GM18868 (cell line): ENCODE results near the gene PRCP.

ENCODE experiments used
- ATAC-seq: cut with Tn5 transposase; IDR thresholded peaks from one replicate; pipeline ENCODE4 v1.9.1; 2021; ENCODE audit warnings: mild to moderate bottlenecking, moderate library complexity; ENCODE audit not compliant: unreplicated experiment

The PRCP gene

DNA sequence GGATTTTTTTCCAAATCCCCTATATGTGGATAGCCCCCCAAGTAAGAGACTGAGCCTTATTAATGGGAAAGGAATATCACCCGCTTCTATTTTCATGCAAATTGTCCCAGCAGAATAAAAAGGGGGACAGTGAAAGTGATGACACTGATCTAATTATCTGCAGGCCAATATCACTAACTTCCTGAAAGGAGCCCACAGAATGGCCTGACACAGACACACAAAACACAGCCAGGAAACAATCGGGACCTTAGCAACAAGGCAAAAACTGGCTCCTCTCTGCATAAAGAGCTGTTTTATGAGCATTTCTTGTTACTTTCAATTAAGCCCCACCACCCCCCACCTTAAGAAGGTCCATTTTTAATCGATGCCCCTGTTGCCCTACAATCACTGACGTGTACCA lies 112.2 kb downstream of the PRCP start:
- no peak for ATAC-seq

GRCh38 chr11:82786836-82787235 lies 113.4 kb downstream of the PRCP start:
- no peak for ATAC-seq

DNA sequence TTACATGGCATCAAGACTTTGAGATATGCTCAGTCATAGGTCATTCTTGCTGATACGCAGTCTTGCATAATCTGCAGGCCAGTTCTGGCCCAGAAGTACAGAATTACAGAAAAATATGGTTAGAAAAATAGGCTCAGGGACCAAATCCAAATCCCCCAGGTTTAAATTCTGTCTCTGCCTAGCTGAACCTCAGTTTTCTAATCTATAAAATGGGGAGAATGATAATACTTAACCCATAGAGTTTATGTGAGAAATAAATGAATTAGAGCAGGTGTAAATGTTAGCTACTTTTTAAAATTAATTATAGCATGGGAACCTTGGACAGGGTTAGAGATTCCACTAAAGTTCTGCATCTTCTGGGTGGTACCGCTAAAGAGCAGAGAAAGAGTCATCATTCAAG lies 114.2 kb downstream of the PRCP start:
- no peak for ATAC-seq

DNA sequence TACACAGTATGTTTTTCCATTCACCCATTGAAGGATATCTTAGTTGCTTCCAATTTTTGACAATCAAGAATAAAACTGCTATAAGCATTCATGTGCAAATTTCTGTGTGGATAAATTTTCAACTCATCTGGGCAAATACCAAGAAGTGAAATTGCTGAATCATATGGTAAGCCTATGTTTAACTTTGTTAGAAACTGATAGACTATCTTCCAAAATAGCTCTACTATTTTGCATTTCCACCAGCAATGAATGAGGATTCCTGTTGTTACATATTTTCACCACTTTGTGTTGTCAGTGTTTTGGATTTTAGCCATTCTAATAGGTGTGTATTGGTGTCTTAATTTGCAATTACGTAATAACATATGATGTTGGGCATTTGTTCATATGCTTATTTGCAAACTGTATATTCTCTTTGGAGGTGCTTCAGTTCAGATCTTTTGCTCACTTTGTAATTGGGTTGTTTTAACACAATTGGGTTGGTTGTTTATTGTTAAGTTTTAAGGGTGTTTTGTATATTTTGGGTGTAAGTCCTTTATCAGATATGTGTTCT lies 117.3 kb downstream of the PRCP start:
- ATAC-seq = no peak

GRCh38 chr11:82778776-82779175 lies 121.5 kb downstream of the PRCP start:
- ATAC-seq = no peak

DNA sequence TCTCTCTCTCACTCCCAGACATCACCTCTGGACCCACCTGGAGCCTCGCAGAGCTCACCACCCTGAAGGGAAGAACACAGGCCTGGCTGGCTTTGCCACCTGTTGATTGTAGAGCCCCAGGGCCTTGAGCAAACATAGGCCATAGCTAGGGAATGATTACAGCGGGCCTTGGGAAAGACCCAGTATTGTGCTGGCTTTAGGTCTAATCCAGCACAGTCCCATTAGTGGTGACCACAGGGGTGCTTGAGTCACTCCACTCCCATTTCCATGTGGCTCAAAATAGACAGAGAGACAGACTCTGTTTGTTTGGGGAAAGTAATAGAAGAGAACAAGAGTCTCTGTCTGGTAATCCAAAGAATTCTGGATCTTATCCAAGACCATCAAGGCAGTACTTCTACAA lies 123.9 kb downstream of the PRCP start:
- ATAC-seq = no peak

GRCh38 chr11:82775736-82776346 lies 124.4 kb downstream of the PRCP start:
- peak; percentile 100 for ATAC-seq

DNA sequence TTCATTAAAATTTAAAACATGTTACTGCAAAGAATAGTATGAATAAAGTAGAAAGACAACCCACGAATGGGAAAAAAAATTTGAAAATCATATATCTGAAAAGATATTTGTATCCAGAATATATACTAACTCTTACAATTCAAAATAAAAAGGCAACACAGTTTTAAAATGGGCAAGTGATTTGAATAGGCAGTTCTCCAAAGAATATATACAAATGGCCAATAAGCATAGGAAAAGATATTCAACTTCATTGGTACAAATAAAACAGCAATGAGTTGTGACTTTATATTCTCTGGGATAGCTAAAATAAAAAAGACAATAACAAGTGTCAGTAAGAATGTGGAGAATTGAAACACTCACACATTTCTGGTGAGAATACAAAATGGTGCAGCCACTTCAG lies 125.0 kb downstream of the PRCP start:
- ATAC-seq = no peak
